HEK293 (cell line): Measurements from ENCODE around the gene CRK.

Experiments
- CTCF ChIA-PET: fragments of 350-600 bp; formaldehyde crosslinking; extraction: SDS; loops from one replicate; lab custom pipeline; 2021; ENCODE audit warnings: antibody characterized with exemption; lab: Yijun Ruan, JAX
- POLR2A ChIA-PET: fragments of 300-600 bp; formaldehyde crosslinking; extraction: SDS; loops from one replicate; lab custom pipeline; 2020; ENCODE audit warnings: antibody characterized with exemption, inconsistent platforms; lab: Yijun Ruan, JAX
- H3K27ac ChIP-seq: fragments of 200-500 bp; sonication (Bioruptor generic); 2 replicates; pipeline ENCODE4 v1.5.1; 2014; ENCODE audit warnings: low read depth, low read length, control low read depth, inconsistent platforms; ENCODE audit errors: extremely low read depth
- H3K36me3 ChIP-seq, 2 experiments: fragments of 200-500 bp in 1 of 2; sonication (Bioruptor generic) in 1 of 2; 1 replicate in 1 of 2; 2 replicates in 1 of 2; pipeline ENCODE4 v1.5.1; 2014 to 2017; ENCODE audit warnings: inconsistent platforms in 2 of 2, low read length in 2 of 2; ENCODE audit not compliant: control insufficient read depth in 2 of 2, insufficient read depth in 1 of 2
- H3K4me1 ChIP-seq: fragments of 200-500 bp; sonication (Bioruptor generic); 2 replicates; pipeline ENCODE4 v1.5.1; 2014; ENCODE audit warnings: mild to moderate bottlenecking, low read length, inconsistent platforms; ENCODE audit not compliant: control insufficient read depth, insufficient read depth
- H3K4me3 ChIP-seq: 2 replicates; pipeline ENCODE4 v1.5.1; 2011; ENCODE audit warnings: low read depth, mild to moderate bottlenecking, control low read depth, low read length, moderate library complexity
- H3K9me3 ChIP-seq: fragments of 200-500 bp; sonication (Bioruptor generic); 2 replicates; pipeline ENCODE4 v1.5.1; 2014; ENCODE audit warnings: low read depth, low read length, inconsistent platforms; ENCODE audit not compliant: control insufficient read depth, insufficient read depth
- BCL11B ChIP-seq: fragments of 450-650 bp; formaldehyde crosslinking; IDR thresholded peaks from 2 replicates; pipeline ENCODE4 v1.5.1; 2016; ENCODE audit warnings: low read depth, missing biosample characterization, missing genetic modification characterization
- CTCF ChIP-seq: fragments of 450-650 bp; formaldehyde crosslinking; IDR thresholded peaks from 2 replicates; pipeline ENCODE4 v1.5.1; 2016; ENCODE audit warnings: missing biosample characterization, missing genetic modification characterization
- ELK4 ChIP-seq: IDR thresholded peaks from 2 replicates; pipeline ENCODE4 v1.6.1; 2011; ENCODE audit warnings: mild to moderate bottlenecking, low read depth, low read length, borderline replicate concordance
- GFI1B ChIP-seq: fragments of 450-650 bp; formaldehyde crosslinking; IDR thresholded peaks from 2 replicates; pipeline ENCODE4 v1.5.1; 2016; ENCODE audit warnings: missing biosample characterization, missing genetic modification characterization
- HOXD13 ChIP-seq: sonication (generic); formaldehyde crosslinking; IDR thresholded peaks from 2 replicates; pipeline ENCODE4 v1.8.0; 2022; ENCODE audit warnings: missing genetic modification reagents, borderline replicate concordance
- REPIN1 ChIP-seq: fragments of 450-650 bp; formaldehyde crosslinking; IDR thresholded peaks from 2 replicates; pipeline ENCODE4 v1.5.1; 2017; ENCODE audit warnings: missing biosample characterization, missing genetic modification characterization, low read depth
- SALL2 ChIP-seq: fragments of 450-650 bp; formaldehyde crosslinking; IDR thresholded peaks from 2 replicates; pipeline ENCODE4 v1.5.0; 2017; ENCODE audit warnings: missing biosample characterization, mild to moderate bottlenecking, missing genetic modification characterization, borderline replicate concordance
- ZBTB49 ChIP-seq: fragments of 450-650 bp; formaldehyde crosslinking; IDR thresholded peaks from 2 replicates; pipeline ENCODE4 v1.5.1; 2016; ENCODE audit warnings: missing biosample characterization, missing genetic modification characterization, low read depth
- ZIC2 ChIP-seq: fragments of 450-650 bp; formaldehyde crosslinking; IDR thresholded peaks from 2 replicates; pipeline ENCODE4 v1.5.1; 2016; ENCODE audit warnings: missing biosample characterization, missing genetic modification characterization
- ZNF132 ChIP-seq: fragments of 450-650 bp; formaldehyde crosslinking; IDR thresholded peaks from 2 replicates; pipeline ENCODE4 v1.5.1; 2017; ENCODE audit warnings: missing biosample characterization, missing genetic modification characterization, borderline replicate concordance
- ZNF133 ChIP-seq: fragments of 450-650 bp; formaldehyde crosslinking; IDR thresholded peaks from 2 replicates; pipeline ENCODE4 v1.5.1; 2016; ENCODE audit warnings: missing biosample characterization, missing genetic modification characterization
- ZNF146 ChIP-seq: fragments of 450-650 bp; formaldehyde crosslinking; IDR thresholded peaks from 2 replicates; pipeline ENCODE4 v1.5.1; 2016; ENCODE audit warnings: missing biosample characterization, missing genetic modification characterization
- ZNF274 ChIP-seq, 2 experiments: fragments of 200-500 bp in 1 of 2; fragments of 450-650 bp in 1 of 2; sonication (Bioruptor generic) in 1 of 2; formaldehyde crosslinking in 1 of 2; IDR thresholded peaks; 2 replicates each; pipeline versions ENCODE4 v1.5.1 to v1.6.1; 2014 to 2016; ENCODE audit warnings: borderline replicate concordance in 1 of 2, inconsistent platforms in 1 of 2, low read length in 1 of 2, missing biosample characterization in 1 of 2, missing genetic modification characterization in 1 of 2
- ZNF292 ChIP-seq: fragments of 450-650 bp; formaldehyde crosslinking; IDR thresholded peaks from 2 replicates; pipeline ENCODE4 v1.5.1; 2016; ENCODE audit warnings: low read depth, missing biosample characterization, missing genetic modification characterization, borderline replicate concordance
- ZNF37A ChIP-seq: fragments of 450-650 bp; IDR thresholded peaks from 2 replicates; pipeline ENCODE4 v1.5.1; 2018; ENCODE audit warnings: missing biosample characterization, missing genetic modification characterization
- ZNF404 ChIP-seq: fragments of 450-650 bp; formaldehyde crosslinking; IDR thresholded peaks from 2 replicates; pipeline ENCODE4 v1.5.1; 2017; ENCODE audit warnings: missing biosample characterization, missing genetic modification characterization
- ZNF518A ChIP-seq: fragments of 450-650 bp; formaldehyde crosslinking; conservative IDR thresholded peaks from 2 replicates; pipeline ENCODE4 v1.5.1; 2016; ENCODE audit warnings: low read depth, missing biosample characterization, missing genetic modification characterization
- ZNF521 ChIP-seq: fragments of 450-650 bp; formaldehyde crosslinking; IDR thresholded peaks from 2 replicates; pipeline ENCODE4 v1.5.1; 2017; ENCODE audit warnings: missing biosample characterization, mild to moderate bottlenecking, missing genetic modification characterization
- ZNF571 ChIP-seq: fragments of 450-650 bp; formaldehyde crosslinking; IDR thresholded peaks from 2 replicates; pipeline ENCODE4 v1.5.0; 2017; ENCODE audit warnings: missing biosample characterization, missing genetic modification characterization
- ZNF76 ChIP-seq: fragments of 450-650 bp; formaldehyde crosslinking; IDR thresholded peaks from 2 replicates; pipeline ENCODE4; 2016; ENCODE audit warnings: low read depth, missing biosample characterization, missing genetic modification characterization, borderline replicate concordance
- ZNF777 ChIP-seq: fragments of 450-650 bp; formaldehyde crosslinking; IDR thresholded peaks from 2 replicates; pipeline ENCODE4 v1.5.1; 2017; ENCODE audit warnings: missing biosample characterization, missing genetic modification characterization, borderline replicate concordance
- ZNF837 ChIP-seq: fragments of 450-650 bp; formaldehyde crosslinking; IDR thresholded peaks from 2 replicates; pipeline ENCODE4 v1.5.1; 2016; ENCODE audit warnings: missing biosample characterization, missing genetic modification characterization
- ZSCAN18 ChIP-seq: fragments of 450-650 bp; formaldehyde crosslinking; IDR thresholded peaks from 2 replicates; pipeline ENCODE4 v1.5.1; 2016; ENCODE audit warnings: missing biosample characterization, missing genetic modification characterization
- ZXDB ChIP-seq: fragments of 450-650 bp; formaldehyde crosslinking; IDR thresholded peaks from 2 replicates; pipeline ENCODE4 v1.5.1; 2016; ENCODE audit warnings: missing biosample characterization, missing genetic modification characterization

CRK gene

GRCh38 chr17:1455797-1456599 is at the start of gene CRK:
Gene CRK (minus strand): TSS chr17:1456232. CDS start chr17:1456117, 115 bp downstream.
- H3K36me3 ChIP-seq: peaks cover 14 to 17% of the 10 kb centered on the region in 2 experiments
- ChIA-PET POLR2A (interaction anchor here (0.6 to 2.1 kb wide), 5 partner anchors 56 to 90 kb away, joined by 4 to 14 read pairs (median 4); partner anchors contain the start of genes INPP5K and YWHAE), CTCF (interaction anchor here (0.6 to 5.5 kb wide), 5 partner anchors 54 to 242 kb away, joined by 3 to 23 read pairs (median 3); no protein-coding TSS in a partner anchor)
- peak within 1 kb of the TSS; percentile 92 for H3K27ac ChIP-seq
- H3K4me1 ChIP-seq: peaks cover 7% of the 10 kb centered on the region
- H3K9me3 ChIP-seq: no peaks in the 10 kb centered on the region
- H3K4me3 ChIP-seq: peak within 1 kb of the TSS; percentile 98
- TF ChIP-seq SALL2 (tag by site-specific recombination) (no peak), ZBTB49 (no peak), ZNF146 (tag by site-specific recombination) (no peak), ZSCAN18 (no peak), GFI1B (tag by site-specific recombination) (no peak), ZNF777 (tag by site-specific recombination) (no peak), ZNF76 (peak; percentile 94), BCL11B (tag by site-specific recombination) (no peak), ZNF837 (tag by site-specific recombination) (0 out of 2 replicates have a peak, but pooled peaks have one; percentile 31), ZNF571 (tag by site-specific recombination) (no peak), ZXDB (0 out of 2 replicates have a peak, but pooled peaks have one; percentile 11), ZNF292 (tag by site-specific recombination) (no peak), ZNF274 (IDR thresholded peaks at IDR 0.05; ENCODE audit: low read length) (no peak), ZNF274 (tag by site-specific recombination; IDR thresholded peaks at IDR 0.05; ENCODE audit: borderline replicate concordance) (no peak), ZIC2 (tag by site-specific recombination) (peak; percentile 43), ZNF518A (tag by site-specific recombination) (no peak), ZNF521 (tag by site-specific recombination) (no peak), HOXD13 (CRISPR knock-in tag) (no peak), ZNF37A (tag by site-specific recombination) (no peak), ZNF404 (no peak), REPIN1 (no peak), ELK4 (no peak; the same call in 1 of the 2 replicates), ZNF132 (tag by site-specific recombination) (no peak), CTCF (tag by site-specific recombination) (no peak), ZNF133 (no peak)
